Measurements from ENCODE around the gene SUSD1.

The SUSD1 gene

GRCh38 chr9:112041536-112042243, 133.4 kb downstream of the SUSD1 start:
- no peak for DNase-seq (ENCODE audit: low read depth)

GRCh38 chr9:112041199-112041535, 133.9 kb downstream of the SUSD1 start:
- DNase-seq (ENCODE audit: low read depth): no peak

GRCh38 chr9:112038017-112038408, 137.1 kb downstream of the SUSD1 start:
- DNase-seq (ENCODE audit: low read depth): no peak

GRCh38 chr9:112037281-112038016, 137.6 kb downstream of the SUSD1 start:
- peak; percentile 40 for DNase-seq (ENCODE audit: low read depth)

GRCh38 chr9:112035166-112035826, 139.8 kb downstream of the SUSD1 start:
- DNase-seq (ENCODE audit: low read depth): no peak

- DNase-seq (ENCODE audit: low read depth): no peak
These were observed 140.9 kb downstream of the SUSD1 start for GRCh38 chr9:112034216-112034611.

- DNase-seq (ENCODE audit: low read depth): no peak
These were observed 141.6 kb downstream of the SUSD1 start for GRCh38 chr9:112033237-112034215.

- no peak for DNase-seq (ENCODE audit: low read depth)
These were observed 142.4 kb downstream of the SUSD1 start for GRCh38 chr9:112032743-112033142.

- DNase-seq (ENCODE audit: low read depth): no peak
These were observed 143.1 kb downstream of the SUSD1 start for GRCh38 chr9:112032009-112032408.

- DNase-seq (ENCODE audit: low read depth): no peak
These were observed 143.7 kb downstream of the SUSD1 start for GRCh38 chr9:112031400-112031799.

- no peak for DNase-seq (ENCODE audit: low read depth)
These were observed 145.1 kb downstream of the SUSD1 start for GRCh38 chr9:112029921-112030444.

- peak; percentile 7 for DNase-seq (ENCODE audit: low read depth)
These were observed 146.6 kb downstream of the SUSD1 start for GRCh38 chr9:112028242-112029221.

GRCh38 chr9:112025850-112026249, 149.2 kb downstream of the SUSD1 start:
- DNase-seq (ENCODE audit: low read depth): no peak

- DNase-seq (ENCODE audit: low read depth): no peak
These were observed 153.4 kb downstream of the SUSD1 start for GRCh38 chr9:112021742-112022141.

- DNase-seq (ENCODE audit: low read depth): no peak
These were observed 154.2 kb downstream of the SUSD1 start for GRCh38 chr9:112020680-112021596.

GRCh38 chr9:112017878-112018277, 157.2 kb downstream of the SUSD1 start:
- no peak for DNase-seq (ENCODE audit: low read depth)

GRCh38 chr9:112015736-112016135, 159.4 kb downstream of the SUSD1 start:
- no peak for DNase-seq (ENCODE audit: low read depth)

GRCh38 chr9:112015149-112015548, 159.9 kb downstream of the SUSD1 start:
- DNase-seq (ENCODE audit: low read depth): no peak

GRCh38 chr9:112013266-112013665, 161.8 kb downstream of the SUSD1 start:
- no peak for DNase-seq (ENCODE audit: low read depth)

Data from activated gamma-delta T cell treated with anti-CD3 and anti-CD28 coated beads, Interleukin-2, amount 50 U/mL, for 16 hours (primary cell).